Measurements from ENCODE around the gene MRPL54.

GRCh38 chr19:3725640-3726310 is 36.7 kb upstream of the MRPL54 start:
- TF ChIP-seq CTCF (conservative IDR thresholded peaks at IDR 0.05; ENCODE audit: low read length) = no peak
- no peak for TF ChIP-seq EZH2phosphoT487 (IDR thresholded peaks at IDR 0.05; ENCODE audit: borderline replicate concordance)

All from Loucy (cell line).